ENCODE measurements around the gene MYL11. TPM values are rescaled to one million over a fixed set of nuclear protein-coding genes. Genes with fewer than 3 reads are reported as not detected.

MYL11 gene
- total RNA-seq, 2 donors from 2014 or later: 0.81 TPM; not detected in 1

- ATAC-seq (ENCODE audit: insufficient number of reproducible peaks, low FRiP score, low read depth): no peak
- no peak overlapping the region for H3K4me3 ChIP-seq
- peaks cover 28 to 50% of the 10 kb centered on the region in 2 donors for H3K4me1 ChIP-seq (ENCODE audit: control insufficient read depth in 1 of 2, low read depth in 2 of 2)
- no peaks in the 10 kb centered on the region for H3K9me3 ChIP-seq
- no peaks in the 10 kb centered on the region for H3K27me3 ChIP-seq (replicated peaks; ENCODE audit: insufficient read depth)
- no peak for DNase-seq (ENCODE audit: low spot score)
- peak overlapping the region; percentile 88 to 95 for H3K27ac ChIP-seq
- H3K36me3 ChIP-seq: peaks cover 46% of the 10 kb centered on the region
- no peak for TF ChIP-seq CTCF (IDR thresholded peaks at IDR 0.05)
These were observed 21.0 kb upstream of the MYL11 start for GRCh38 chr16:30353438-30354129.

GRCh38 chr16:30354423-30355143, 20.0 kb upstream of the MYL11 start:
- Histone ChIP-seq H3K4me3 (peak overlapping the region; percentile 98), H3K9me3 (no peaks in the 10 kb centered on the region), H3K27me3 (replicated peaks; ENCODE audit: insufficient read depth) (no peaks in the 10 kb centered on the region), H3K36me3 (peaks cover 50% of the 10 kb centered on the region), H3K4me1 (ENCODE audit: control insufficient read depth in 1 of 2, low read depth in 2 of 2) (peaks cover 28 to 50% of the 10 kb centered on the region in 2 donors), H3K27ac (peak overlapping the region; percentile 88 to 95)
- DNase-seq (ENCODE audit: low spot score) (no peak), ATAC-seq (ENCODE audit: insufficient number of reproducible peaks, low FRiP score, low read depth) (no peak)
- no peak for TF ChIP-seq CTCF (IDR thresholded peaks at IDR 0.05)

- ATAC-seq (ENCODE audit: insufficient number of reproducible peaks, low FRiP score, low read depth): peak; percentile 97
- Histone ChIP-seq H3K9me3 (no peaks in the 10 kb centered on the region), H3K36me3 (peaks cover 50% of the 10 kb centered on the region), H3K4me1 (ENCODE audit: control insufficient read depth in 1 of 2, low read depth in 2 of 2) (peaks cover 28 to 50% of the 10 kb centered on the region in 2 donors), H3K27me3 (replicated peaks; ENCODE audit: insufficient read depth) (no peaks in the 10 kb centered on the region), H3K4me3 (peak within 1 kb of the TSS; percentile 98), H3K27ac (peak within 1 kb of the TSS; percentile 88 to 95)
- no peak for TF ChIP-seq CTCF (IDR thresholded peaks at IDR 0.05)
- peak; percentile 94 for DNase-seq (ENCODE audit: low spot score)
These were observed 19.3 kb upstream of the MYL11 start, which contains the start of gene CD2BP2 for GRCh38 chr16:30355144-30355953. Gene CD2BP2 (minus strand): TSS chr16:30355308. CDS start chr16:30354681, 627 bp downstream.

- Histone ChIP-seq H3K4me1 (ENCODE audit: control insufficient read depth in 1 of 2, low read depth in 2 of 2) (peaks cover 28 to 50% of the 10 kb centered on the region in 2 donors), H3K36me3 (peaks cover 45% of the 10 kb centered on the region)
These were observed 18.7 kb upstream of the MYL11 start for GRCh38 chr16:30355954-30356308.

More at GRCh38 chr16:30355954-30356308, 18.7 kb upstream of the MYL11 start:
- DNase-seq (ENCODE audit: low spot score) (no peak), ATAC-seq (ENCODE audit: insufficient number of reproducible peaks, low FRiP score, low read depth) (no peak)
- H3K27ac ChIP-seq: peak overlapping the region; percentile 88 to 95
- H3K27me3 ChIP-seq (replicated peaks; ENCODE audit: insufficient read depth): no peaks in the 10 kb centered on the region
- no peaks in the 10 kb centered on the region for H3K9me3 ChIP-seq
- no peak for TF ChIP-seq CTCF (IDR thresholded peaks at IDR 0.05)
- H3K4me3 ChIP-seq: peak overlapping the region; percentile 98

Data from thoracic aorta (tissue), 2 donors.